22Rv1 (cell line): ENCODE measurements around the gene CYB561D1.

ENCODE experiments used
- CTCF ChIP-seq: fragments of 450-650 bp; IDR thresholded peaks from 2 replicates; pipeline ENCODE4 v1.5.1; 2017; ENCODE audit warnings: mild to moderate bottlenecking
- ZFX ChIP-seq: fragments of 450-650 bp; IDR thresholded peaks from 2 replicates; pipeline ENCODE4 v1.6.1; 2017; ENCODE audit warnings: antibody characterized with exemption, borderline replicate concordance

- TF ChIP-seq CTCF (no peak), ZFX (no peak)
Measured at GRCh38 chr1:109472779-109473178, 21.1 kb upstream of the CYB561D1 start.
